GM18861 (cell line): ENCODE measurements around the gene APOM.

ENCODE experiments used
- ATAC-seq: cut with Tn5 transposase; IDR thresholded peaks from one replicate; pipeline ENCODE4 v1.9.1; 2021; ENCODE audit not compliant: unreplicated experiment

Gene APOM

DNA sequence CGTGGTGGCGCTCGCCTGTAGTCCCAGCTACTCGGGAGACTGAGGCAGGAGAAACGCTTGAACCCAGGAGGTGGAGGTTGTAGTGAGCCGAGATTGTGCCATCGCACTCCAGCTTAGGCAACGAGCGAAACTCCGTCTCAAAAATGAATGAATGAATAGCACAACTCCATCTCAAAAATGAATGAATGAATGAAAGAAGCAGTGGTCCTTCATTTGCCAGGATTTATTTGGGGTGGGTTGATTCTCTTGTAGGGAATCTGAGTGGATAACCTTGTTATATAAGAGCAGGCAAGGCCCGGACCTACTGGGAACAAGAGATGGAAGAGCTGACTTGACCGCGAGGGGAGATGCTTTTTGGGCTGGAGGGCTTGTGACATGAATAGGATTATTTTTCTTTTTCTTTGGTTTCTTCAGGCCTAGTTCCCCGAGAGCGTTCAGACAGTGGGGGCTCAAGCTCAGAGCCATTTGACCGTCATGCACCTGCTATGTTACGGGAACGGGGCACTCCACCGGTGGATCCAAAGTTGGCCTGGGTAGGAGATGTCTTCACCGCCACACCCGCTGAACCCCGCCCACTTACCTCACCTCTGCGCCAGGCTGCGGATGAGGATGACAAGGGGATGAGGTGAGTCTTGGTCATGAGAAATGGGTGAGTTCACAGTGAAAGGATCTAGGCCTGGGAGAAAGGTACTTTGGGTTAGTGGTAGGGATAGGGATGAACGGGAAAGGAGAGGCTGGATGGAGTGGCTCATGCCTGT is 25.3 kb upstream of the APOM start:
- ATAC-seq, result no peak

DNA sequence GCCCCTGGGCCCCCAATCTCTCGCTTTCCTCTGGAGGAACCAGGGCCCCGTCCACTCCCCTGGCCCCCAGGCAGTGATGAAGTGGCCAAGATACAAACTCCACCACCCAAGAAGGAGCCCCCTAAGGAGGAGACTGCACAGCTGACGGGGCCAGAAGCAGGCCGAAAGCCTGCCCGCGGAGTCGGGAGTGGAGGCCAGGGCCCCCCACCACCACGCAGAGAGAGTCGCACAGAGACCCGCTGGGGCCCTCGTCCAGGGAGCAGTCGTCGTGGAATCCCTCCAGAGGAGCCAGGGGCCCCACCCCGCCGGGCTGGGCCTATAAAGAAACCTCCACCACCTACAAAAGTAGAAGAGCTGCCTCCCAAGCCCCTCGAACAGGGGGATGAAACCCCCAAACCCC is 24.5 kb upstream of the APOM start:
- no peak for ATAC-seq

DNA sequence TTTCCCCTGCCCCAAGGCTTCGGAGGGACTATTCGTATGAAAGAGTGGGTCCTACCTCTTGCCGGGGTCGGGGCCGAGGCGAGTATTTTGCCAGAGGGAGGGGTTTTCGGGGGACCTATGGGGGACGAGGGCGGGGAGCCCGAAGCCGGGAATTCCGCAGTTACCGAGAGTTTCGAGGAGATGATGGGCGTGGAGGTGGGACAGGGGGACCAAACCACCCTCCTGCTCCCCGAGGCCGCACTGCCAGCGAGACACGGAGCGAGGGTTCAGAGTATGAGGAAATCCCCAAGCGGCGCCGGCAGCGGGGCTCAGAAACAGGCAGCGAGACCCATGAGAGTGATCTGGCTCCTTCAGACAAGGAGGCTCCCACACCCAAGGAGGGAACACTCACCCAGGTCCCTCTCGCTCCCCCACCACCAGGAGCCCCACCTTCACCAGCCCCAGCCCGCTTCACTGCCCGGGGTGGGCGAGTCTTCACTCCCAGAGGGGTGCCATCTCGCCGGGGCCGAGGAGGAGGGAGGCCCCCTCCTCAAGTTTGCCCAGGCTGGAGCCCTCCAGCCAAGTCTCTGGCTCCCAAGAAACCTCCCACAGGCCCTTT is 23.9 kb upstream of the APOM start:
- no peak for ATAC-seq

GRCh38 chr6:31632279-31632946 is 23.3 kb upstream of the APOM start:
- no peak for ATAC-seq

- no peak for ATAC-seq
These were observed 22.2 kb upstream of the APOM start for GRCh38 chr6:31633447-31633846.

DNA sequence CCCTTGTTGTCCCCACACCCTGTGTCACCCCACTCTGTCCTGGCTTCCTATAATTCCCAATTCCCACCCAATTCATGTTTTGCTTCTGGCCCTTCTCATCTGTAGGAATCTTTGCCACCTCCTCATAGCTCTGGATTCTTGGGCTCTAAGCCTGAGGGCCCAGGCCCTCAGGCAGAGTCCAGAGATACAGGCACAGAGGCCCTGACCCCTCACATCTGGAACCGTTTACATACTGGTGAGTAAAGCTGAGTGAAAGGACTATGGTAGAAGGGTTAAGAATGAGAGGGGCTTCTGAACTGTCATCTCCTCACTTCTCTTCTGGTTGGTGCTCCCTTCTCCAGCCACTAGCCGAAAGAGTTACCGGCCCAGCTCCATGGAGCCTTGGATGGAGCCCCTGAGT is 21.6 kb upstream of the APOM start:
- ATAC-seq, result no peak

DNA sequence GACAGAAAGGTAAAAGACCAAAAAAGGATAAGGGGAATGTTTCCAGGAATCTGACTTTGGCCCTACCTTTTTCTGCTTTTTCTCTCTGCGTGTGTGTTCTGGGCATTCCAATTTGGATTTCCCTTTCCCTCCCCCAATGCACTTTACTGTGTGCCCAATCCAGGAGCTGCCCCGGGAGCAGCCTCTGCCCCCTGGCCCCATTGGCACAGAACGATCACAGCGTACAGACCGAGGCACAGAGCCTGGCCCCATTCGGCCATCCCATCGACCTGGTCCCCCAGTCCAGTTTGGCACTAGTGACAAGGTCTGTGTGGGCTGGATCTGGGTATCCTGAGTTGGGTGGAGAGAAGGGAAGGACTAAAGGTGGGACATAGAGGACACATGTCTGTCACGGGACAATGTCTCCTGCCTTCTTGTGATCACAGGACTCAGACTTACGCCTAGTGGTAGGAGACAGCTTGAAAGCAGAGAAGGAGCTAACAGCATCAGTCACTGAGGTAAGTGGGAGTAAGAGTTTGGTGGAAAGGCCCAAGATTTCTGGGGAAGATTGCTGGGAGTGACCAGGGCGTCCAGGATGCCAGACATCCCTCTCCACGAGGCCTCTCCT is 20.6 kb upstream of the APOM start:
- ATAC-seq, result no peak

GRCh38 chr6:31636698-31637596 is 18.7 kb upstream of the APOM start:
- no peak for ATAC-seq

DNA sequence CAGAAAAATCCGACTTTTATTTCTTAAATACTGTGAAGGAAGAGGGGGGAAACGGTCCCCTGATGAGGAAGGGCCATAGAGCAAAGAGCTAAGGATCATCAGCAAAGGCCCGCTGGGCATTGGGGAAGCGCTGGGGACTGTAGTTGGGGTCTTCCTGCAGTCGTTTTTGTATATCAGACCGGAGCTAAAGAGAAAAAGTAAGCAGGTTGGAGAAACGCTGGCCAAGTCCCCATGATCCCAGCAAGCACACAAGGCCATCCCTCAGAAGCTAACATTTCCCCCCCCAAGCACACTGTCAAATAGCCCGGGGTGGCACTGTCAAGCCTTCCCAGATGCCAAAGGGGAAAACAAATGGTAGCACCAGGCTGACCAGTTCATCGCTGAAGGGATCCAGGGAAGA is 16.7 kb upstream of the APOM start:
- no peak for ATAC-seq

- ATAC-seq, result no peak
These were observed 16.2 kb upstream of the APOM start for GRCh38 chr6:31639449-31639861.

DNA sequence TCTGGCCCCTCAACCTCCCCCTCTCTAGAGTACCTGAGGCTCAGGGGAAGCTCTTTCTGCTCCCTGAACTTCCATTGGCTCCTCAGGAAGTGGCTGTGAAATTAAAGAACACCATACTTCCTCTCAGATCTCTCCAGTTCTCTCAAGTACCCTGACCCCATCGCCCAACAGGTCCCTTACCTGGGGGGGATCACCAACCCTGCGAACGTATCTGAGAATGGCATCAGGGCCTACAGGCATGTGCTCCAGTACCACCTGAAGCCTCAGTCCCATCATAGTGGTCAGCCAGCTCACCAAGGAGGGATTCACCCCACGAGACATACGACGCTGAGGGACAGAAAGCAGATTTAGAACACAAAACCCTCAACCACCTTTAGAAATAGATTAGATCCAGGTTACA is 15.1 kb upstream of the APOM start:
- ATAC-seq, result no peak

- no peak for ATAC-seq
These were observed 14.3 kb upstream of the APOM start for GRCh38 chr6:31641370-31641769.

DNA sequence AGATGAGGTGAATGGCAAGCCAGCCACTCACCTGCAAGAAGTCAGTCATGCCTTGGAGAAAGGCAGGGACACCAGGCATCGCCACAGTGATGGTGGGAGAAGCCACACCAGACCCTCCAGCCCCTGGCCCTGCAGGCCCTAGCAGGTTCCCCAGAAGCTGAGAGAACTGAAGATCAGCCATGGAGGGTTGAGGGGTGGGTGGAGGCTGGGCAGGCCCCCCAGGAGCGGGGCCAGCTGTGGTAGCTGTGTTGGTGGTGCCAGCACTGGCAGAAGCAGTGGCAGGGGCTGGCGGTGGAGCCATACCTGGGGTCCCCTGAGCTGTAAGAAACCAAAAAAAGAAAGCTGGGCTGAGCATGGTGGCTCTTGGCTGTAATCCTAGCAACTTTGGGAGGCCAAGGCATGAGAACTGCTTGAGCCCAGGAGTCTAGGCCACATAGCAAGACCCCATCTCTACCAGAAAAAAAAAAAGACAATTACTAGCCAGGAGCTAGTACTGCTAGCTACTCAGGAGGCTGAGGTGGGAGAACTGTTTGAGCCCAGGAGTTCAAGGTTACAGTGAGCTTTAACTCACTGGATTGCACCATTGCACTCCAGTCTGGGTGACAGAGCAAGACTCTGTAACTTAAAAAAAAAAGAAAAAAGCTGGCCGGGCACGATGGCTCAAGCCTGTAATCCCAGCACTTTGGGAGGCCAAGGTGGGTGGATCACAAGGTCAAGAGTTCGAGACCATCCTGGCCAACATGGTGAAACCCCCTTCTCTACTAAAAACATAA is 12.7 kb upstream of the APOM start:
- no peak for ATAC-seq

DNA sequence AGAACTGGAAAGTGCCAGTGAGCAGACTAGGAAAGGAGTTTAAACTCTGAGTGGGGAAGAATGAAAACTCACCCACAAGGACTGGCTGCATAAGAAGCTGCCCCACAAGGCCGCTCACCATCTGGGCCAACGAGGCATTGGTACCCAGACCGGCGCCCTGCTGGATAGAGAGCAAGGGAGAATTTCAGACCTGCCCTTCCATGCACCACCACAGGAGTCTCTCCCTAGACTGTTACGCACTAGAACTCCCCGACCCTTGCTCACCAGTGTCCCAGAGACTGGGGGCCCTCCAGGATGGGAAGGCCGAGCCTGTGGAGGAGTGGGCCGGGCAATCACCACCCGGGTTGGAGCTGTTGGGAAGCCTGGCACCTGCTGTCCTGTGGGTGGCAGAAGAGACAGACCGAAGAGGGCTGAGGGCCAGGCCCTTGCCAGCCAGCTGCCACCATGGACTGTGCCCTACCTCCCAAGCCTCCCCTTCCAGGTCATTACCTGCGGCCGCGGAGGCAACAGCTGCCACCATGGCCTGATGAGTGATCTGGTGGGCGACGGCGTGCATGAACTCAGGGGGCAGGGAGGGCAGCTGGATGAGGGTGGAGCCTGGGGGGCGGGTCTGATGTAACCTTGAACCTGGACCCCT is 11.8 kb upstream of the APOM start:
- no peak for ATAC-seq

- ATAC-seq, result no peak
These were observed 10.4 kb upstream of the APOM start for GRCh38 chr6:31645325-31645724.

- ATAC-seq, result peak; percentile 21
These were observed 4.0 kb upstream of the APOM start for GRCh38 chr6:31651602-31652191.

GRCh38 chr6:31652925-31653724 is 2.6 kb upstream of the APOM start:
- ATAC-seq, result peak; percentile 50

GRCh38 chr6:31654574-31655348 is 933 bp upstream of the APOM start:
- no peak for ATAC-seq
